ENCODE data around the gene NOXA1.
"Not testable (repeated sequence)": the region's sequence is repeated elsewhere in the genome, so short reads cannot be mapped to it uniquely, and the experiment has no call there.

NOXA1 gene

GRCh38 chr9:137465720-137466388 is 42.7 kb downstream of the NOXA1 start:
- TF ChIP-seq CTCF (IDR thresholded peaks at IDR 0.05; ENCODE audit: low read depth, low read length, missing control alignments), result no peak
- no peak for DNase-seq (ENCODE audit: low read depth)
- H3K4me3 ChIP-seq (ENCODE audit: low read depth, low read length), result no peak overlapping the region
- in situ Hi-C loops (cut with HindIII; ENCODE audit: low sequenced_read_pairs), result no loop called here

- in situ Hi-C loops (cut with HindIII; ENCODE audit: low sequenced_read_pairs); H3K4me3 ChIP-seq (ENCODE audit: low read depth, low read length); DNase-seq (ENCODE audit: low read depth): not testable (repeated sequence)
Observed at GRCh38 chr9:137466389-137467085, 43.3 kb downstream of the NOXA1 start.

- no peak overlapping the region for H3K4me3 ChIP-seq (ENCODE audit: low read depth, low read length)
- in situ Hi-C loops (cut with HindIII; ENCODE audit: low sequenced_read_pairs), result no loop called here
- DNase-seq (ENCODE audit: low read depth), result no peak
Observed at GRCh38 chr9:137467161-137467581, 44.0 kb downstream of the NOXA1 start.

GRCh38 chr9:137467896-137468295 is 44.7 kb downstream of the NOXA1 start:
- in situ Hi-C loops (cut with HindIII; ENCODE audit: low sequenced_read_pairs), result no loop called here
- TF ChIP-seq CTCF (IDR thresholded peaks at IDR 0.05; ENCODE audit: low read depth, low read length, missing control alignments), result no peak
- H3K4me3 ChIP-seq (ENCODE audit: low read depth, low read length), result no peak overlapping the region
- DNase-seq (ENCODE audit: low read depth), result no peak

More at GRCh38 chr9:137467161-137467581, 44.0 kb downstream of the NOXA1 start:
- TF ChIP-seq CTCF (IDR thresholded peaks at IDR 0.05; ENCODE audit: low read depth, low read length, missing control alignments), result no peak

- no peak for DNase-seq (ENCODE audit: low read depth)
- no peak for TF ChIP-seq CTCF (IDR thresholded peaks at IDR 0.05; ENCODE audit: low read depth, low read length, missing control alignments)
Observed at GRCh38 chr9:137470785-137471184, 47.6 kb downstream of the NOXA1 start.

GRCh38 chr9:137474271-137474670 is 51.1 kb downstream of the NOXA1 start:
- no peak overlapping the region for H3K4me3 ChIP-seq (ENCODE audit: low read depth, low read length)

More at GRCh38 chr9:137470785-137471184, 47.6 kb downstream of the NOXA1 start:
- no peak overlapping the region for H3K4me3 ChIP-seq (ENCODE audit: low read depth, low read length)
- in situ Hi-C loops (cut with HindIII; ENCODE audit: low sequenced_read_pairs), result no loop called here

More at GRCh38 chr9:137474271-137474670, 51.1 kb downstream of the NOXA1 start:
- in situ Hi-C loops (cut with HindIII; ENCODE audit: low sequenced_read_pairs), result no loop called here
- no peak for DNase-seq (ENCODE audit: low read depth)
- TF ChIP-seq CTCF (IDR thresholded peaks at IDR 0.05; ENCODE audit: low read depth, low read length, missing control alignments), result no peak

Data from astrocyte of the cerebellum (primary cell).